Loucy (cell line): ENCODE data around the gene DPP3.

Source experiments
- H2AFZ ChIP-seq: fragments of 200-600 bp; sonication (generic); 2 replicates; pipeline ENCODE4 v1.6.0; 2016; ENCODE audit warnings: antibody characterized with exemption, mild to moderate bottlenecking, low read length, moderate library complexity
- H3F3A ChIP-seq: fragments of 200-600 bp; 2 replicates; pipeline ENCODE4 v1.6.0; 2016; ENCODE audit warnings: antibody characterized with exemption, low read depth, mild to moderate bottlenecking
- H3K27me3 ChIP-seq: fragments of 200-600 bp; sonication (generic); 2 replicates; pipeline ENCODE4 v1.6.1; 2014; ENCODE audit warnings: low read length, mild to moderate bottlenecking; ENCODE audit not compliant: insufficient read depth, poor library complexity, severe bottlenecking
- H3K36me3 ChIP-seq: fragments of 200-600 bp; sonication (generic); 2 replicates; pipeline ENCODE4 v1.6.1; 2016; ENCODE audit warnings: low read length; ENCODE audit not compliant: insufficient read depth
- H3K4me1 ChIP-seq: fragments of 200-600 bp; sonication (generic); 2 replicates; pipeline ENCODE4 v1.5.1; 2014; ENCODE audit warnings: low read length, mild to moderate bottlenecking; ENCODE audit not compliant: insufficient read depth, poor library complexity, severe bottlenecking
- H3K4me2 ChIP-seq: fragments of 200-600 bp; sonication (generic); 2 replicates; pipeline ENCODE4 v1.6.0; 2014; ENCODE audit warnings: antibody characterized with exemption, low read length, low read depth, mild to moderate bottlenecking; ENCODE audit not compliant: poor library complexity, severe bottlenecking
- H3K4me3 ChIP-seq: fragments of 200-600 bp; sonication (generic); 2 replicates; pipeline ENCODE4 v1.5.1; 2014; ENCODE audit warnings: low read length, mild to moderate bottlenecking, mixed read lengths; ENCODE audit not compliant: poor library complexity, severe bottlenecking
- H3K79me2 ChIP-seq: fragments of 200-600 bp; sonication (generic); 2 replicates; pipeline ENCODE4 v1.6.1; 2014; ENCODE audit warnings: low read length; ENCODE audit not compliant: insufficient read depth
- H3K9ac ChIP-seq: fragments of 200-600 bp; sonication (generic); 2 replicates; pipeline ENCODE4 v1.6.0; 2014; ENCODE audit warnings: mild to moderate bottlenecking, low read depth, low read length, moderate library complexity; ENCODE audit not compliant: poor library complexity, severe bottlenecking
- H3K9me2 ChIP-seq: fragments of 200-600 bp; sonication (generic); replicated peaks from 2 replicates; pipeline ENCODE4 v1.6.1; 2016; ENCODE audit warnings: low read depth, low read length, mixed read lengths
- H3K9me3 ChIP-seq: fragments of 200-600 bp; sonication (generic); 2 replicates; pipeline ENCODE4 v1.6.1; 2014; ENCODE audit warnings: mild to moderate bottlenecking, antibody characterized with exemption, low read length, low read depth; ENCODE audit not compliant: insufficient read depth
- H4K20me1 ChIP-seq: fragments of 200-600 bp; sonication (generic); 2 replicates; pipeline ENCODE4 v1.6.0; 2014; ENCODE audit warnings: antibody characterized with exemption, low read length, mild to moderate bottlenecking; ENCODE audit not compliant: insufficient read depth, poor library complexity, severe bottlenecking
- CTCF ChIP-seq: fragments of 200-600 bp; sonication (generic); conservative IDR thresholded peaks from 2 replicates; pipeline ENCODE4 v1.5.1; 2014; ENCODE audit warnings: mild to moderate bottlenecking, antibody characterized with exemption, low read length
- EZH2phosphoT487 ChIP-seq: fragments of 200-600 bp; IDR thresholded peaks from 2 replicates; pipeline ENCODE4 v1.6.1; 2018; ENCODE audit warnings: antibody characterized with exemption, mild to moderate bottlenecking, moderate library complexity, borderline replicate concordance

DPP3 gene

GRCh38 chr11:66529655-66530054, 49.4 kb downstream of the DPP3 start:
- no peaks in the 10 kb centered on the region for H3K9me3 ChIP-seq
- no peak for TF ChIP-seq CTCF
- TF ChIP-seq EZH2phosphoT487 = no peak
- no peaks in the 10 kb centered on the region for H3K79me2 ChIP-seq
- no peaks in the 10 kb centered on the region for H4K20me1 ChIP-seq
- H3K36me3 ChIP-seq = no peaks in the 10 kb centered on the region
- no peak overlapping the region for H3K4me3 ChIP-seq
- H3F3A ChIP-seq = no peaks in the 10 kb centered on the region
- H3K9me2 ChIP-seq = no peaks in the 10 kb centered on the region
- H3K27me3 ChIP-seq = no peaks in the 10 kb centered on the region
- no peak overlapping the region for H2AFZ ChIP-seq
- H3K4me1 ChIP-seq = no peaks in the 10 kb centered on the region
- no peak overlapping the region for H3K9ac ChIP-seq
- no peak overlapping the region for H3K4me2 ChIP-seq

GRCh38 chr11:66530927-66531709, 50.9 kb downstream of the DPP3 start:
- H3K4me2 ChIP-seq = no peak overlapping the region
- no peaks in the 10 kb centered on the region for H3K9me2 ChIP-seq
- no peaks in the 10 kb centered on the region for H3K79me2 ChIP-seq
- no peak overlapping the region for H2AFZ ChIP-seq
- no peaks in the 10 kb centered on the region for H3K27me3 ChIP-seq
- H3K9me3 ChIP-seq = no peaks in the 10 kb centered on the region
- no peaks in the 10 kb centered on the region for H4K20me1 ChIP-seq
- H3F3A ChIP-seq = no peaks in the 10 kb centered on the region
- no peak for TF ChIP-seq CTCF
- no peaks in the 10 kb centered on the region for H3K36me3 ChIP-seq
- H3K4me1 ChIP-seq = no peaks in the 10 kb centered on the region
- H3K4me3 ChIP-seq = no peak overlapping the region
- H3K9ac ChIP-seq = no peak overlapping the region

- Histone ChIP-seq H3K36me3 (no peaks in the 10 kb centered on the region), H3K4me3 (no peak overlapping the region), H2AFZ (no peak overlapping the region), H3K9me2 (no peaks in the 10 kb centered on the region), H3F3A (no peaks in the 10 kb centered on the region), H3K9me3 (no peaks in the 10 kb centered on the region), H4K20me1 (no peaks in the 10 kb centered on the region), H3K4me2 (no peak overlapping the region), H3K4me1 (no peaks in the 10 kb centered on the region), H3K27me3 (no peaks in the 10 kb centered on the region), H3K9ac (no peak overlapping the region), H3K79me2 (no peaks in the 10 kb centered on the region)
- TF ChIP-seq CTCF (no peak), EZH2phosphoT487 (no peak)
Observed at GRCh38 chr11:66531841-66532240, 51.6 kb downstream of the DPP3 start.
